ENCODE data around the gene DUSP11. TPM values are rescaled to one million over a fixed set of nuclear protein-coding genes. Genes with fewer than 3 reads are reported as not detected.

Gene DUSP11
- total and polyA plus RNA-seq, 2 of the 13 experiments (the other 11 are each of a cell fraction or from before 2014, with no cell fraction given): 30.5 to 36.2 TPM

DNA sequence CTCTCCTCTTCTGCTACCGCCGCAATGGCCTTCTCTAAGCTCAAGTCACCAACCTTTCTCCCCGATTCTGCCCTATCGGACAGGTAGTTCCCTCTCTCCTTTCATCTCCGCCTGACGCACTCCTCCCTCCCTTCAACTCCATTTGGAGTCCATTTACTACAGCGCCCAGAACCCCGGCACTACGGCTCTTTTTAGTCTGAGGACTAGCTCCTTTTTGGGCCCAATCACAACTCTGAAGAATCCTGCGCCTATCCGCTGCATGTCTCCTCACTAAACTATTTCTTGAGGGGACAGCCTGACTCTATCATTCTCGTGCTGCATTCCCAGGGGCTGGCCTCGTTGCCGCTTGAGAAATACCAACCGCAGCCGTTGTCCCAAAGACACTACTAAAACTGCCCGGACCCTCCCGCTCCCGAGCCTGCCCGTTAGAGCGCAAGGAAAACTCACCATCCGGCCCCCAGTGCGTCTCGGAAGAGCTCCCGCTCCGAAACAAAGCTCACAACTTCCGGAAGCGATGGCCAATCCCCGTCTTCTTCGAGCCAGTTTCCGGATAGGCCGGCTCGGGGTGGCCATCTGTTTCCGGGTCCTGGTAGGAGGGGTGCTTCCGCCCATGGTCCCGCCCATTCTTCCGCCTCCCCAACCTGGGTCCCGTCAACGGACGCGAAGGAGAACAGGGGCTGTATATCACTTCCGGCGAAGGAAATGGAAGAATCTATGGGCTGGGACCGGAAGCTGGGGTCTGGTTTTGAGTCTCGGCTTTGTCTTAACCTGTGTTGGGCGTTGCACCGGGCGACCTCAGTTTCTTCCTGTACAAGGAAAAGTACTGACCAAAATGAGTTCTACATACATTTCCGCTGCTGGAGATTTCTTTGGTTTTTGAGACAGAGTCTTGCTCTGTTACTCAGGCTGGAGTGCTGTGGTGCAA, 42.8 kb downstream of the DUSP11 start, which contains the start of gene TPRKB (continued):
- TF ChIP-seq, protein P1, sequence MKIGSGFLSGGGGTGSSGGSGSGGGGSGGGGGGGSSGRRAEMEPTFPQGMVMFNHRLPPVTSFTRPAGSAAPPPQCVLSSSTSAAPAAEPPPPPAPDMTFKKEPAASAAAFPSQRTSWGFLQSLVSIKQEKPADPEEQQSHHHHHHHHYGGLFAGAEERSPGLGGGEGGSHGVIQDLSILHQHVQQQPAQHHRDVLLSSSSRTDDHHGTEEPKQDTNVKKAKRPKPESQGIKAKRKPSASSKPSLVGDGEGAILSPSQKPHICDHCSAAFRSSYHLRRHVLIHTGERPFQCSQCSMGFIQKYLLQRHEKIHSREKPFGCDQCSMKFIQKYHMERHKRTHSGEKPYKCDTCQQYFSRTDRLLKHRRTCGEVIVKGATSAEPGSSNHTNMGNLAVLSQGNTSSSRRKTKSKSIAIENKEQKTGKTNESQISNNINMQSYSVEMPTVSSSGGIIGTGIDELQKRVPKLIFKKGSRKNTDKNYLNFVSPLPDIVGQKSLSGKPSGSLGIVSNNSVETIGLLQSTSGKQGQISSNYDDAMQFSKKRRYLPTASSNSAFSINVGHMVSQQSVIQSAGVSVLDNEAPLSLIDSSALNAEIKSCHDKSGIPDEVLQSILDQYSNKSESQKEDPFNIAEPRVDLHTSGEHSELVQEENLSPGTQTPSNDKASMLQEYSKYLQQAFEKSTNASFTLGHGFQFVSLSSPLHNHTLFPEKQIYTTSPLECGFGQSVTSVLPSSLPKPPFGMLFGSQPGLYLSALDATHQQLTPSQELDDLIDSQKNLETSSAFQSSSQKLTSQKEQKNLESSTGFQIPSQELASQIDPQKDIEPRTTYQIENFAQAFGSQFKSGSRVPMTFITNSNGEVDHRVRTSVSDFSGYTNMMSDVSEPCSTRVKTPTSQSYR (CRISPR knock-in tag; IDR thresholded peaks at IDR 0.05; ENCODE audit: borderline replicate concordance): peak; percentile 28; the same call in 1 of the 2 replicates
- peak in 1 of 2 experiments; percentile 95; a peak in 2 of 4 replicates for TF ChIP-seq KLF16 (CRISPR knock-in tag; IDR thresholded peaks at IDR 0.05)
- TF ChIP-seq, protein P2, sequence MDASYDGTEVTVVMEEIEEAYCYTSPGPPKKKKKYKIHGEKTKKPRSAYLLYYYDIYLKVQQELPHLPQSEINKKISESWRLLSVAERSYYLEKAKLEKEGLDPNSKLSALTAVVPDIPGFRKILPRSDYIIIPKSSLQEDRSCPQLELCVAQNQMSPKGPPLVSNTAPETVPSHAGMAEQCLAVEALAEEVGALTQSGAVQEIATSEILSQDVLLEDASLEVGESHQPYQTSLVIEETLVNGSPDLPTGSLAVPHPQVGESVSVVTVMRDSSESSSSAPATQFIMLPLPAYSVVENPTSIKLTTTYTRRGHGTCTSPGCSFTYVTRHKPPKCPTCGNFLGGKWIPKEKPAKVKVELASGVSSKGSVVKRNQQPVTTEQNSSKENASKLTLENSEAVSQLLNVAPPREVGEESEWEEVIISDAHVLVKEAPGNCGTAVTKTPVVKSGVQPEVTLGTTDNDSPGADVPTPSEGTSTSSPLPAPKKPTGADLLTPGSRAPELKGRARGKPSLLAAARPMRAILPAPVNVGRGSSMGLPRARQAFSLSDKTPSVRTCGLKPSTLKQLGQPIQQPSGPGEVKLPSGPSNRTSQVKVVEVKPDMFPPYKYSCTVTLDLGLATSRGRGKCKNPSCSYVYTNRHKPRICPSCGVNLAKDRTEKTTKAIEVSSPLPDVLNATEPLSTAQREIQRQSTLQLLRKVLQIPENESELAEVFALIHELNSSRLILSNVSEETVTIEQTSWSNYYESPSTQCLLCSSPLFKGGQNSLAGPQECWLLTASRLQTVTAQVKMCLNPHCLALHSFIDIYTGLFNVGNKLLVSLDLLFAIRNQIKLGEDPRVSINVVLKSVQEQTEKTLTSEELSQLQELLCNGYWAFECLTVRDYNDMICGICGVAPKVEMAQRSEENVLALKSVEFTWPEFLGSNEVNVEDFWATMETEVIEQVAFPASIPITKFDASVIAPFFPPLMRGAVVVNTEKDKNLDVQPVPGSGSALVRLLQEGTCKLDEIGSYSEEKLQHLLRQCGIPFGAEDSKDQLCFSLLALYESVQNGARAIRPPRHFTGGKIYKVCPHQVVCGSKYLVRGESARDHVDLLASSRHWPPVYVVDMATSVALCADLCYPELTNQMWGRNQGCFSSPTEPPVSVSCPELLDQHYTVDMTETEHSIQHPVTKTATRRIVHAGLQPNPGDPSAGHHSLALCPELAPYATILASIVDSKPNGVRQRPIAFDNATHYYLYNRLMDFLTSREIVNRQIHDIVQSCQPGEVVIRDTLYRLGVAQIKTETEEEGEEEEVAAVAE (CRISPR knock-in tag; IDR thresholded peaks at IDR 0.05; ENCODE audit: borderline replicate concordance): peak; percentile 80; the same call in 1 of the 2 replicates
- peak; percentile 52; the same call in 1 of the 2 replicates for TF ChIP-seq ZNF737 (CRISPR knock-in tag; IDR thresholded peaks at IDR 0.05; ENCODE audit: borderline replicate concordance)
- TF ChIP-seq ZNF768 (CRISPR knock-in tag; IDR thresholded peaks at IDR 0.05): peak; percentile 60
- peak; percentile 93 for TF ChIP-seq KMT2A (CRISPR knock-in tag; IDR thresholded peaks at IDR 0.05)
- peak; percentile 95 for TF ChIP-seq POLR2G (IDR thresholded peaks at IDR 0.05; ENCODE audit: low read depth, low read length)
- peak; percentile 92; the same call in 1 of the 2 replicates for TF ChIP-seq ZNF782 (CRISPR knock-in tag; IDR thresholded peaks at IDR 0.05; ENCODE audit: borderline replicate concordance)
- TF ChIP-seq, protein P3, sequence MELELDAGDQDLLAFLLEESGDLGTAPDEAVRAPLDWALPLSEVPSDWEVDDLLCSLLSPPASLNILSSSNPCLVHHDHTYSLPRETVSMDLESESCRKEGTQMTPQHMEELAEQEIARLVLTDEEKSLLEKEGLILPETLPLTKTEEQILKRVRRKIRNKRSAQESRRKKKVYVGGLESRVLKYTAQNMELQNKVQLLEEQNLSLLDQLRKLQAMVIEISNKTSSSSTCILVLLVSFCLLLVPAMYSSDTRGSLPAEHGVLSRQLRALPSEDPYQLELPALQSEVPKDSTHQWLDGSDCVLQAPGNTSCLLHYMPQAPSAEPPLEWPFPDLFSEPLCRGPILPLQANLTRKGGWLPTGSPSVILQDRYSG (CRISPR knock-in tag; IDR thresholded peaks at IDR 0.05): no peak
- peak; percentile 88; the same call in 1 of the 2 replicates for TF ChIP-seq TGIF2 (CRISPR knock-in tag; IDR thresholded peaks at IDR 0.05)
- TF ChIP-seq DMAP1 (CRISPR knock-in tag; IDR thresholded peaks at IDR 0.05): peak; percentile 73; the same call in 1 of the 2 replicates
- peak; percentile 39; the same call in 1 of the 2 replicates for TF ChIP-seq ZKSCAN1 (IDR thresholded peaks at IDR 0.05; ENCODE audit: low read length)
- TF ChIP-seq ETV6 (CRISPR knock-in tag; conservative IDR thresholded peaks at IDR 0.05): peak; percentile 97
- peak; percentile 98 for TF ChIP-seq GATAD1 (CRISPR knock-in tag; IDR thresholded peaks at IDR 0.05)
- TF ChIP-seq ZNF432 (CRISPR knock-in tag; IDR thresholded peaks at IDR 0.05; ENCODE audit: borderline replicate concordance): no peak
- TF ChIP-seq, protein P4, sequence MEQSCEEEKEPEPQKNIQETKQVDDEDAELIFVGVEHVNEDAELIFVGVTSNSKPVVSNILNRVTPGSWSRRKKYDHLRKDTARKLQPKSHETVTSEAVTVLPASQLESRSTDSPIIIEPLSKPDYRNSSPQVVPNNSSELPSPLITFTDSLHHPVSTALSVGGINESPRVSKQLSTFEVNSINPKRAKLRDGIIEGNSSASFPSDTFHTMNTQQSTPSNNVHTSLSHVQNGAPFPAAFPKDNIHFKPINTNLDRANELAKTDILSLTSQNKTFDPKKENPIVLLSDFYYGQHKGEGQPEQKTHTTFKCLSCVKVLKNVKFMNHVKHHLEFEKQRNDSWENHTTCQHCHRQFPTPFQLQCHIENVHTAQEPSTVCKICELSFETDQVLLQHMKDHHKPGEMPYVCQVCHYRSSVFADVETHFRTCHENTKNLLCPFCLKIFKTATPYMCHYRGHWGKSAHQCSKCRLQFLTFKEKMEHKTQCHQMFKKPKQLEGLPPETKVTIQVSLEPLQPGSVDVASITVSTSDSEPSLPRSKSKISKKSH (CRISPR knock-in tag; IDR thresholded peaks at IDR 0.05; ENCODE audit: borderline replicate concordance): peak; percentile 42; the same call in 1 of the 2 replicates
- no peak for TF ChIP-seq SOX6 (IDR thresholded peaks at IDR 0.05)
- TF ChIP-seq SOX6 (CRISPR knock-in tag; IDR thresholded peaks at IDR 0.05): peak; percentile 86
- peak; percentile 91 for TF ChIP-seq KMT2B (CRISPR knock-in tag; IDR thresholded peaks at IDR 0.05)
- peak; percentile 90 for TF ChIP-seq SP4 (CRISPR knock-in tag; IDR thresholded peaks at IDR 0.05)
